HepG2 (cell line): ENCODE data around the gene APBB2. TPM values are rescaled to one million over a fixed set of nuclear protein-coding genes. Genes with fewer than 3 reads are reported as not detected.

Experiments
- ATM ChIP-seq: fragments of 450-650 bp; IDR thresholded peaks from 2 replicates; pipeline ENCODE4 v1.7.1; 2017; ENCODE audit warnings: mild to moderate bottlenecking, borderline replicate concordance
- BCL6 ChIP-seq: IDR thresholded peaks from 2 replicates; pipeline ENCODE4 v1.6.1; 2016; ENCODE audit warnings: missing genetic modification reagents, missing compliant biosample characterization
- CAMTA2 ChIP-seq: sonication (generic); formaldehyde crosslinking; IDR thresholded peaks from 2 replicates; pipeline ENCODE4 v1.4.0; 2020; ENCODE audit warnings: mild to moderate bottlenecking, missing genetic modification reagents, borderline replicate concordance
- CHD2 ChIP-seq: IDR thresholded peaks from 2 replicates; pipeline ENCODE4 v1.6.1; 2011; ENCODE audit warnings: low read depth, low read length, improper control_type of control experiment
- CREBL2 ChIP-seq: sonication (generic); formaldehyde crosslinking; IDR thresholded peaks from 2 replicates; pipeline ENCODE4 v1.8.1; 2023; ENCODE audit warnings: missing genetic modification reagents, mild to moderate bottlenecking, borderline replicate concordance
- FOSL2 ChIP-seq: sonication (generic); formaldehyde crosslinking; IDR thresholded peaks from 2 replicates; pipeline ENCODE4 v1.4.0; 2020; ENCODE audit warnings: missing genetic modification reagents
- SALL2 ChIP-seq: sonication (generic); formaldehyde crosslinking; IDR thresholded peaks from 2 replicates; pipeline ENCODE4 v1.8.1; 2023; ENCODE audit warnings: mild to moderate bottlenecking, missing genetic modification reagents, inconsistent platforms
- ZHX1 ChIP-seq: sonication (generic); formaldehyde crosslinking; IDR thresholded peaks from 2 replicates; pipeline ENCODE4 v1.8.1; 2022; ENCODE audit warnings: low read depth, mild to moderate bottlenecking, missing genetic modification reagents
- ZKSCAN8 ChIP-seq: IDR thresholded peaks from 2 replicates; pipeline ENCODE4 v1.6.1; 2016; ENCODE audit warnings: borderline replicate concordance, missing genetic modification reagents, missing compliant biosample characterization
- ZNF333 ChIP-seq: sonication (generic); formaldehyde crosslinking; IDR thresholded peaks from 2 replicates; pipeline ENCODE4 v1.4.0; 2020; ENCODE audit warnings: mild to moderate bottlenecking, missing genetic modification reagents, borderline replicate concordance
- ZNF407 ChIP-seq: sonication (generic); formaldehyde crosslinking; IDR thresholded peaks from one replicate; pipeline ENCODE4 v1.5.1; 2020; ENCODE audit warnings: mild to moderate bottlenecking, missing genetic modification reagents; ENCODE audit errors: not compliant biosample characterization
- ZNF549 ChIP-seq: sonication (generic); formaldehyde crosslinking; IDR thresholded peaks from 2 replicates; pipeline ENCODE4 v1.5.0; 2020; ENCODE audit warnings: missing genetic modification reagents
- ZNF614 ChIP-seq: IDR thresholded peaks from 2 replicates; pipeline ENCODE4 v1.6.1; 2018; ENCODE audit warnings: missing biosample characterization, missing genetic modification reagents, inconsistent platforms, borderline replicate concordance
- ZNF629 ChIP-seq: sonication (generic); formaldehyde crosslinking; conservative IDR thresholded peaks from 2 replicates; pipeline ENCODE4 v1.5.0; 2020; ENCODE audit warnings: missing genetic modification reagents
- ZNF749 ChIP-seq: sonication (generic); formaldehyde crosslinking; IDR thresholded peaks from 2 replicates; pipeline ENCODE4 v1.8.0; 2022; ENCODE audit warnings: mild to moderate bottlenecking, missing genetic modification reagents, moderate library complexity, borderline replicate concordance
- polyA plus RNA-seq, 8 experiments: library from polyadenylated mRNA; depleted of rRNA in 3 of 8; stranded (reverse) in 7 of 8; unstranded in 1 of 8; fragments of >200 nt; fragmentation: Illumina TruSeq in 4 of 8; extraction: Trizol in 4 of 8; gene quantifications; 2 replicates each; pipeline versions ENCODE4 v1.2.1 to v1.2.3, GENCODE V29; 2011 to 2016; ENCODE audit warnings: low read depth in 4 of 8, missing spikeins in 1 of 8, mixed read lengths in 1 of 8; ENCODE audit not compliant: insufficient read depth in 1 of 8
- total RNA-seq, 5 experiments: library from RNA; depleted of rRNA; stranded (reverse); fragments of >200 nt; fragmentation: Illumina TruSeq; extraction: Trizol; gene quantifications; 2 replicates each; pipeline ENCODE4 v1.2.3, GENCODE V29; 2016; ENCODE audit warnings: low read depth in 1 of 5
- TF ChIP-seq, protein P1 (sequence below): sonication (generic); formaldehyde crosslinking; IDR thresholded peaks from 2 replicates; pipeline ENCODE4 v1.5.0; 2020; ENCODE audit warnings: missing genetic modification reagents

The APBB2 gene
- total and polyA plus RNA-seq, 2 of the 13 experiments (the other 11 are each of a cell fraction or from before 2014, with no cell fraction given): 11.7 to 17.0 TPM

DNA sequence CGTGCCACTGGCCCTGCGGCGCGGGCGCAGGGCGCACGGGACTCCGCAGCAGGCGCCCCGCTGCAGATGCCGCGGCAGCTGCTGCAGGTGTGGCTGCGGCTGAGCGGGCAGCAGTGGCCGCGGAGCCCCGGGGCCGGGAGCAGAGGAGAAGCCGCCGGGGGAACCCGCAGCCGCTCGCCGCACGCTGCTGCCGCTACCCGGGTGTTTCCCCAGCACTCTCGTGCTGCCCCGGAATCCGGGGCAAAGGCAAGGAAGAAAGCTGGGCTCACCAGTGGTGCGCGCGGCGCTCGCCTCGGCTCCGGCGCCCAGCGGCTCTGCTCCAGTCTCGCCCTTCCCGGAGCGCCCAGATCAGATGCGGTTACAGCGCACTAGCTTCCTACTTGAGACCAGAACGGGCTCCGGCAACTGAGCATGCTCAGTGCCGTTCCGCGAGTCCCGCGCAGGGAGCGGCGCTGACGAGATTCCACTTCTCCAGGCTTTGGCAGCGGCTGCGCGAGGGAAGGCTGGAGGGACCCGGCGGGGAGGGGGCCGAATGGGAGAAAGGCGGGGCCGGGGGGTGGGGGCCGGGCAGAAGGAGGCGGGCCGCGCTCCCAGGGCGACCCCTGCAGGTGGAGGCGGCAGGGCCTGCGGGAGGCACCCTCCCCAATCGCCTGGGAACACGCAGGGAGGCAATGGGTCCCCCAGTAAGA, at the start of gene APBB2 (continued):
- TF ChIP-seq ZHX1 (CRISPR knock-in tag) (no peak), ZNF749 (CRISPR knock-in tag) (no peak), ZKSCAN8 (CRISPR knock-in tag) (peak; percentile 60; the same call in 1 of the 2 replicates), SALL2 (CRISPR knock-in tag) (peak; percentile 60; the same call in 1 of the 2 replicates), BCL6 (peak; percentile 64), CAMTA2 (CRISPR knock-in tag) (no peak), ATM (no peak), FOSL2 (CRISPR knock-in tag) (peak; percentile 55; the same call in 1 of the 2 replicates), ZNF549 (CRISPR knock-in tag) (no peak), CREBL2 (CRISPR knock-in tag) (peak; percentile 74; the same call in 1 of the 2 replicates), ZNF407 (no peak), CHD2 (peak; percentile 56; the same call in 1 of the 2 replicates), ZNF614 (CRISPR knock-in tag) (peak; percentile 25; the same call in 1 of the 2 replicates), ZNF333 (CRISPR knock-in tag) (no peak), ZNF629 (CRISPR knock-in tag) (no peak)
- TF ChIP-seq, protein P1, sequence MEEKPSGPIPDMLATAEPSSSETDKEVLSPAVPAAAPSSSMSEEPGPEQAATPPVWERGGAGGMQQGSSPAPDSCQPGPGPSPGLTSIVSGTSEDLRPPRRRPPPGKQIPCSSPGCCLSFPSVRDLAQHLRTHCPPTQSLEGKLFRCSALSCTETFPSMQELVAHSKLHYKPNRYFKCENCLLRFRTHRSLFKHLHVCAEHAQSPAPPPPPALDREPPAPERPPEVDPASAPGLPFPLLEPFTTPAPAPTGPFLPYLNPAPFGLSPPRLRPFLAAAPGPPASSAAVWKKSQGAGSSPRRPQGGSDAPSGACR (CRISPR knock-in tag): no peak
